ENCODE measurements around the gene SBK1.

DNA sequence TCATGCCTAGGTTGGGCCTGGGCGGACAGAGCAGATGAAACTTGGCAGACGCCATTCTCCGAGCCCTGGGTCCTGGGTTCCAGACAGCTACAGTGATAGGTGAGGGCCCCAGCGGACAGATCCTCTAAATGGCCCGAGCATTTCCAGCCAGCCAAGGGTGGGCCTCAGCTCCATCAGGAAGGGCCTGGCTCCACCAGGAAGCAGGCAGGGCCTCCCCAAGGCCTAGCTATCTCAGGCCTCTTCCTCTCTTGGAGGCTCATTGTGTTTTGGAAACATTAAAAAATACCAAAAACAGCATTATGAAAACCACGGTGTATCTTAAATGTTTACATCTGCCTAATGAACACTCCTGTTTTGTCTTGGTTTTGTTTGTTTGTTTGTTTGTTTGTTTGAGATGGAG is 38.2 kb upstream of the SBK1 start:
- no peak for TF ChIP-seq CTCF (conservative IDR thresholded peaks at IDR 0.05; ENCODE audit: low read length)
- TF ChIP-seq EZH2phosphoT487 (IDR thresholded peaks at IDR 0.05; ENCODE audit: borderline replicate concordance) = no peak
